ENCODE data around the gene WNT11.

DNA sequence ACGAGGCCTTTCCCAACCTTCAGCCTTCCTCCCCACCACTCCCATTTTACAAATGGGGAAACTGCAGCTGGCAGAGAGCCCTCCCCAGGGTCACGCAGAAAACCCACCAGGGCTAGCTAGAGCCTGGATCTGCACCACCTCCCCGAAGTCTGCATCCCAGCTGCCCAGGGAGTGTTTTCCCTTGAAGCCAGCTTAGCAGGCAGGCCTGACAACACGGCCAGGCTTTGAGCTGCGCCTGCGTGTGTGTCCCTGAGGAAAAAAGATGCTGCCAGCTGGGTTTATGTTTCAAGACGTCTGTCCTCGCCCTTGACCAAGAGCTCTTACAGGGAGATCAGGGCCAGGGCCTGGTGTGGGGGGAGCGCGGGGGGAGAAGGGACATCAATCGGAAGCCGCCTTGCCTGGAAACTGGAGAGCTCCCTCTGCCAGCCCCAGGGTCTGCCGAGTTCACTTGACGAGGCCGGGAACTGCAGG is 20.3 kb downstream of the WNT11 start:
- TF ChIP-seq, protein P1, sequence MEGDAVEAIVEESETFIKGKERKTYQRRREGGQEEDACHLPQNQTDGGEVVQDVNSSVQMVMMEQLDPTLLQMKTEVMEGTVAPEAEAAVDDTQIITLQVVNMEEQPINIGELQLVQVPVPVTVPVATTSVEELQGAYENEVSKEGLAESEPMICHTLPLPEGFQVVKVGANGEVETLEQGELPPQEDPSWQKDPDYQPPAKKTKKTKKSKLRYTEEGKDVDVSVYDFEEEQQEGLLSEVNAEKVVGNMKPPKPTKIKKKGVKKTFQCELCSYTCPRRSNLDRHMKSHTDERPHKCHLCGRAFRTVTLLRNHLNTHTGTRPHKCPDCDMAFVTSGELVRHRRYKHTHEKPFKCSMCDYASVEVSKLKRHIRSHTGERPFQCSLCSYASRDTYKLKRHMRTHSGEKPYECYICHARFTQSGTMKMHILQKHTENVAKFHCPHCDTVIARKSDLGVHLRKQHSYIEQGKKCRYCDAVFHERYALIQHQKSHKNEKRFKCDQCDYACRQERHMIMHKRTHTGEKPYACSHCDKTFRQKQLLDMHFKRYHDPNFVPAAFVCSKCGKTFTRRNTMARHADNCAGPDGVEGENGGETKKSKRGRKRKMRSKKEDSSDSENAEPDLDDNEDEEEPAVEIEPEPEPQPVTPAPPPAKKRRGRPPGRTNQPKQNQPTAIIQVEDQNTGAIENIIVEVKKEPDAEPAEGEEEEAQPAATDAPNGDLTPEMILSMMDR (IDR thresholded peaks at IDR 0.05; ENCODE audit: low read length) = no peak
- no peak for TF ChIP-seq EZH2 (optimal IDR thresholded peaks at IDR 0.05; ENCODE audit: low read depth, low read length)

All from MM.1S (cell line).